ENCODE measurements around the gene LEMD3. TPM values are rescaled to one million over a fixed set of nuclear protein-coding genes. Genes with fewer than 3 reads are reported as not detected.

Gene LEMD3
- total RNA-seq, 1 donor from 2014 or later = 38.2 TPM

DNA sequence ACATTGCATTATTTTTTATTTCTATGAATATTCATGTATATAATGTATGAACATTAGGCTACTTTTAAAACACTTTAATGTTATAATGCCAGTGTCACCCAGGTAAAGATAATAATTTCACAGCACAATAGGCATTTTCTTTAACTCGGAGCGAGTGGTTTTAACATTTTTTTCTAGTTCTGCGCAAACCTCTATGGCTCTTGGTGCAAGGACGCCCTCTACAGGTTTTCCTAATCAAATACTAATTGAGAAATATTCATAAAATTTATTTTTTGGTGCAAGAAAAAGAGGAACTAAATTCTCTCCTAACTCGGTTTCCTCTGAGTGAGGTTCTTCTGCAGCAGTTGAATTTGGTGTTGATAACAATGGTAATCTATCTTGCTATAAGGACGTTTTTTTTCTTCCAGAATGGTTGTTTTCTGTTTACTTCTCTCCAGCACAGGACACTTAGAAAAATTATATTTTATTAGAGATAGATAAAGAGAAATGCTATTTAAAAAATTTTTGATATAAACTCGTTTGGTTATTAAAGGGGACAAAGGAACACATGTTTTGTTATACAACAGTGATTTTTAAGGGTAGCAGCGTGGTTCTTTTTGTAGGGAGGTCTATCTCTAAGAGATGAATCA is 45.8 kb upstream of the LEMD3 start:
- DNase-seq = no peak
- ATAC-seq (ENCODE audit: low read depth) = no peak
- no peaks in the 10 kb centered on the region for H3K9me3 Mint-ChIP-seq
- no peak overlapping the region for H3K27ac Mint-ChIP-seq
- peaks cover 14% of the 10 kb centered on the region for H3K4me1 Mint-ChIP-seq
- H3K36me3 Mint-ChIP-seq (ENCODE audit: low read depth) = no peaks in the 10 kb centered on the region
- POLR2A ChIA-PET = no interaction called here
- H3K4me3 Mint-ChIP-seq = no peak overlapping the region
- TF ChIP-seq CTCF (IDR thresholded peaks at IDR 0.05) = no peak
- CTCF ChIA-PET = no interaction called here
- intact Hi-C loops (cut with micrococcal nuclease) = no loop called here
- H3K27me3 Mint-ChIP-seq = peaks cover 23% of the 10 kb centered on the region

- ATAC-seq (ENCODE audit: low read depth) (no peak), DNase-seq (no peak)
- TF ChIP-seq CTCF (IDR thresholded peaks at IDR 0.05) = no peak
- no peak overlapping the region for H3K4me3 Mint-ChIP-seq
- CTCF ChIA-PET = no interaction called here
- H3K27ac Mint-ChIP-seq = no peak overlapping the region
- H3K36me3 Mint-ChIP-seq (ENCODE audit: low read depth) = no peaks in the 10 kb centered on the region
- peaks cover 14% of the 10 kb centered on the region for H3K4me1 Mint-ChIP-seq
- POLR2A ChIA-PET = no interaction called here
- H3K9me3 Mint-ChIP-seq = no peaks in the 10 kb centered on the region
- peaks cover 18% of the 10 kb centered on the region for H3K27me3 Mint-ChIP-seq
- intact Hi-C loops (cut with micrococcal nuclease) = no loop called here
These were observed 44.1 kb upstream of the LEMD3 start for GRCh38 chr12:65125247-65125646.

DNA sequence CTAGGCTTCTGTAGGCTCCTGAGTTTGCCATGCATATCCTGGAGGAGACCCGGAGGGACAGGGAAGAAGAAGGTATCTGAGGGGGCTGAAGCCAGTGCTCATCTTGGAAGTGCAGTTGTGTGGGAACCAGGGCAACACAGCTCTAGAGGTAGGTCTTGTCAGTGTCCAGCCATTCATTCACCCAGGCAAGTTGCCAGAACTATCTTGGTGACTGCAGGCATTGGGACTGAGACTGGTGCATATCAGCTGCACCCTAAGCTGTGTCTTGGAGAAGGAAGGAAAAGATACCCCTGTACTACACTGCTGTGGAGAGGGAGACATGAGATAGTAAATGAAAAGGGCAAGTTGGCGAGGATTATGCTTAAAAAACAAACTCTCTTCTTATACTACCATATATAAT is 43.4 kb upstream of the LEMD3 start:
- ATAC-seq (ENCODE audit: low read depth) (no peak), DNase-seq (no peak)
- Mint-ChIP-seq H3K4me1 (peaks cover 9% of the 10 kb centered on the region), H3K36me3 (ENCODE audit: low read depth) (no peaks in the 10 kb centered on the region), H3K9me3 (no peaks in the 10 kb centered on the region), H3K4me3 (no peak overlapping the region), H3K27me3 (peaks cover 13% of the 10 kb centered on the region), H3K27ac (no peak overlapping the region)
- ChIA-PET POLR2A (no interaction called here), CTCF (no interaction called here)
- intact Hi-C loops (cut with micrococcal nuclease) = no loop called here
- no peak for TF ChIP-seq CTCF (IDR thresholded peaks at IDR 0.05)

GRCh38 chr12:65126482-65126881 is 42.9 kb upstream of the LEMD3 start:
- DNase-seq (no peak), ATAC-seq (ENCODE audit: low read depth) (no peak)
- Mint-ChIP-seq H3K27ac (no peak overlapping the region), H3K27me3 (peaks cover 16% of the 10 kb centered on the region), H3K4me1 (peaks cover 5% of the 10 kb centered on the region), H3K4me3 (no peak overlapping the region), H3K36me3 (ENCODE audit: low read depth) (no peaks in the 10 kb centered on the region), H3K9me3 (no peaks in the 10 kb centered on the region)
- POLR2A ChIA-PET = no interaction called here
- intact Hi-C loops (cut with micrococcal nuclease) = no loop called here
- no peak for TF ChIP-seq CTCF (IDR thresholded peaks at IDR 0.05)
- CTCF ChIA-PET = no interaction called here

DNA sequence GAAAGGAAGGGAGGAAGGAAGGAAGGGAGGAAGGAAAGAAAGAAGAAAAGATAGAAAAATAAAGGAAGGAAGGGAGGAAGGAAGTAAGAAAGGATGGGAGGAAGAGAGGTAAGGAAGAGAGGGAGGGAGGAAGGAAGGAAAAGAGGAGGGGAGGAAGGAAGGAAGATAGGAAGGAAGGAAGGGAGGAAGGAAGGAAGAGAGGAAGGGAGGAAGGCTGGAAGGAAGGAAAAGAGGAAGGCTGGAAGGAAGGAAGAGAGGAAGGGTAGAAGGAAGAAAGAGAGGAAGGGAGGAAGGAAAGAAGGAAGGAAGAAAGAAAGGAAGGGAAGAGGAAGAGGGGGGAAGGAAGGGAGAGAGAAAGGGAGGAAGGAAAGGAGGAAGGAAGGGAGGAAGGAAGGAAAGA is 35.5 kb upstream of the LEMD3 start:
- Mint-ChIP-seq H3K9me3 (peaks cover 3% of the 10 kb centered on the region), H3K27me3 (peaks cover 5% of the 10 kb centered on the region), H3K27ac (no peak overlapping the region), H3K4me3 (no peak overlapping the region), H3K4me1 (no peaks in the 10 kb centered on the region), H3K36me3 (ENCODE audit: low read depth) (no peaks in the 10 kb centered on the region)
- ATAC-seq (ENCODE audit: low read depth) (no peak), DNase-seq (no peak)
- CTCF ChIA-PET = no interaction called here
- TF ChIP-seq CTCF (IDR thresholded peaks at IDR 0.05) = no peak
- intact Hi-C loops (cut with micrococcal nuclease) = no loop called here
- POLR2A ChIA-PET = no interaction called here
